NT2/D1 (cell line): ENCODE data around the gene BRICD5.
A peak's percentile ranks its signal among the peaks of the same experiment; 100 is the strongest.

ENCODE experiments used
- DNase-seq: peaks from one replicate; pipeline ENCODE4 v3.0.0-alpha.2; 2011; ENCODE audit warnings: low read depth, low spot score
- H3K27me3 ChIP-seq: 2 replicates; pipeline ENCODE4 v1.6.0; 2011; ENCODE audit warnings: mild to moderate bottlenecking; ENCODE audit not compliant: insufficient read length, insufficient read depth
- H3K36me3 ChIP-seq: 2 replicates; pipeline ENCODE4 v1.6.1; 2011; ENCODE audit warnings: mild to moderate bottlenecking, low read length, mixed read lengths; ENCODE audit not compliant: insufficient read depth, insufficient read length
- H3K4me1 ChIP-seq: 2 replicates; pipeline ENCODE4 v1.5.1; 2011; ENCODE audit not compliant: insufficient read depth, insufficient read length
- H3K4me3 ChIP-seq: 2 replicates; pipeline ENCODE4 v1.5.1; 2011; ENCODE audit warnings: low read depth; ENCODE audit not compliant: insufficient read length
- H3K9ac ChIP-seq: 2 replicates; pipeline ENCODE4 v1.6.0; 2011; ENCODE audit warnings: low read depth; ENCODE audit not compliant: insufficient read length
- H3K9me3 ChIP-seq: 2 replicates; pipeline ENCODE4 v1.5.1; 2011; ENCODE audit warnings: mild to moderate bottlenecking, low read length; ENCODE audit not compliant: insufficient read depth
- SUZ12 ChIP-seq: IDR thresholded peaks from 2 replicates; pipeline ENCODE4 v1.6.1; 2011; ENCODE audit not compliant: insufficient read length, insufficient read depth; ENCODE audit errors: extremely low read depth
- YY1 ChIP-seq: IDR thresholded peaks from 2 replicates; pipeline ENCODE4 v1.6.1; 2011; ENCODE audit not compliant: insufficient read length, insufficient read depth
- ZNF274 ChIP-seq: IDR thresholded peaks from 2 replicates; pipeline ENCODE4 v1.6.1; 2011; ENCODE audit warnings: mild to moderate bottlenecking, low read depth, low read length

BRICD5 gene

GRCh38 chr16:2236337-2237101 lies 25.9 kb upstream of the BRICD5 start, which contains the start of gene DNASE1L2:
TSS of gene DNASE1L2 (plus strand) at chr16:2236444. CDS start at chr16:2236817, 373 bp downstream.
- Histone ChIP-seq H3K9me3 (no peaks in the 10 kb centered on the region), H3K4me1 (peaks cover 23% of the 10 kb centered on the region), H3K9ac (peak within 1 kb of the TSS; percentile 77), H3K36me3 (peaks cover 76% of the 10 kb centered on the region), H3K4me3 (peak within 1 kb of the TSS; percentile 26), H3K27me3 (no peaks in the 10 kb centered on the region)
- TF ChIP-seq SUZ12 (no peak), ZNF274 (no peak), YY1 (no peak)
- DNase-seq, result no peak

- no peaks in the 10 kb centered on the region for H3K9me3 ChIP-seq
- peaks cover 23% of the 10 kb centered on the region for H3K4me1 ChIP-seq
- DNase-seq, result no peak
- H3K9ac ChIP-seq, result peak overlapping the region; percentile 77
- H3K27me3 ChIP-seq, result no peaks in the 10 kb centered on the region
- no peak for TF ChIP-seq ZNF274
- no peak for TF ChIP-seq YY1
- no peak for TF ChIP-seq SUZ12
- H3K4me3 ChIP-seq, result no peak overlapping the region
- peaks cover 82% of the 10 kb centered on the region for H3K36me3 ChIP-seq
Measured at GRCh38 chr16:2235695-2236336, 25.2 kb upstream of the BRICD5 start.

- DNase-seq, result no peak
- no peaks in the 10 kb centered on the region for H3K9me3 ChIP-seq
- no peaks in the 10 kb centered on the region for H3K27me3 ChIP-seq
- H3K4me3 ChIP-seq, result no peak overlapping the region
- H3K36me3 ChIP-seq, result peaks cover 83% of the 10 kb centered on the region
- H3K9ac ChIP-seq, result no peak overlapping the region
- peaks cover 23% of the 10 kb centered on the region for H3K4me1 ChIP-seq
- TF ChIP-seq ZNF274 (no peak), YY1 (no peak), SUZ12 (no peak)
Measured at GRCh38 chr16:2235234-2235651, 24.6 kb upstream of the BRICD5 start.

- no peak for DNase-seq
- no peak overlapping the region for H3K9ac ChIP-seq
- TF ChIP-seq SUZ12 (no peak), YY1 (no peak), ZNF274 (no peak)
- H3K9me3 ChIP-seq, result no peaks in the 10 kb centered on the region
- peaks cover 25% of the 10 kb centered on the region for H3K4me1 ChIP-seq
- H3K36me3 ChIP-seq, result peaks cover 84% of the 10 kb centered on the region
- H3K27me3 ChIP-seq, result no peaks in the 10 kb centered on the region
- H3K4me3 ChIP-seq, result no peak overlapping the region
Measured at GRCh38 chr16:2234813-2235170, 24.1 kb upstream of the BRICD5 start.

GRCh38 chr16:2233872-2234812 lies 23.5 kb upstream of the BRICD5 start:
- Histone ChIP-seq H3K9ac (no peak overlapping the region), H3K4me3 (no peak overlapping the region), H3K4me1 (peaks cover 26% of the 10 kb centered on the region), H3K9me3 (no peaks in the 10 kb centered on the region), H3K27me3 (no peaks in the 10 kb centered on the region), H3K36me3 (peaks cover 84% of the 10 kb centered on the region)
- no peak for DNase-seq
- TF ChIP-seq ZNF274, result no peak
- no peak for TF ChIP-seq SUZ12
- no peak for TF ChIP-seq YY1

GRCh38 chr16:2233046-2233775 lies 22.5 kb upstream of the BRICD5 start:
- Histone ChIP-seq H3K9me3 (no peaks in the 10 kb centered on the region), H3K4me3 (no peak overlapping the region), H3K36me3 (peaks cover 88% of the 10 kb centered on the region), H3K4me1 (peaks cover 22% of the 10 kb centered on the region), H3K9ac (no peak overlapping the region), H3K27me3 (no peaks in the 10 kb centered on the region)
- TF ChIP-seq SUZ12 (no peak), YY1 (no peak), ZNF274 (no peak)
- no peak for DNase-seq
